ENCODE data around the gene ZNF511. TPM values are rescaled to one million over a fixed set of nuclear protein-coding genes. Genes with fewer than 3 reads are reported as not detected.

The ZNF511 gene
- total RNA-seq, 1 experiment from 2014 or later, result 49.0 TPM

DNA sequence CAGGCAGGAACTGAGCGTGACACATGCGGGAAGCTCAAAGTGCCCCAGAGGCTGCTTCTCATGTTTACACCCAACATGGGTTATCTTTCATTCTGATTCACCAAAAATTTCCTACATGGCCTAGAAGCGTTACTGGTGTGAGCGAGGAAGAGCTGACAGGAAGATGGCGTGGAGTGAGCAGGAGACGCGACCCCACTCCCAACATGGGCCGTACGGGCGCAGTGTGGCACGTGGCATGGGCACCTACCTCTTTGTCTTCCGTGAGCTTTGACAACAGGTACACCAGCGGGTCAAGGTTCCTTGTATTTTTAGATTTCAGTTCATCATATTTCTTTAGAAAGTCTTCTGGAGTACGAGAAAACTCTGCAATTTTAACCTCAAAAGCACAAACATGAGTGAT lies 9.0 kb upstream of the ZNF511 start:
- Histone ChIP-seq H3K9me3 (ENCODE audit: control insufficient read depth in 1 of 2, insufficient read depth in 1 of 2, low read depth in 1 of 2, low read length in 2 of 2) (no peaks in the 10 kb centered on the region), H3K4me3 (replicated peaks in 1 of 2; ENCODE audit: low read depth in 1 of 2, low read length in 2 of 2) (no peak overlapping the region), H3K27me3 (ENCODE audit: insufficient read depth, low read length) (no peaks in the 10 kb centered on the region), H3K36me3 (ENCODE audit: control insufficient read depth in 1 of 2, insufficient read depth in 2 of 2, low read length in 2 of 2) (peaks cover 0 to 4% of the 10 kb centered on the region in 2 experiments; a peak in 3 of 4 replicates), H3K9ac (ENCODE audit: low read length) (no peak overlapping the region), H4K20me1 (ENCODE audit: insufficient read depth) (no peaks in the 10 kb centered on the region), H3K27ac (ENCODE audit: low read depth, low read length) (no peak overlapping the region), H3K79me2 (ENCODE audit: insufficient read depth, low read length) (peaks cover 20% of the 10 kb centered on the region), H3K4me2 (ENCODE audit: low read length) (no peak overlapping the region), H3K4me1 (ENCODE audit: control insufficient read depth in 1 of 2, insufficient read depth in 2 of 2, low read length in 2 of 2) (no peaks in the 10 kb centered on the region), H3K9me2 (ENCODE audit: insufficient read depth) (no peaks in the 10 kb centered on the region), H2AFZ (ENCODE audit: low read depth, low read length, poor library complexity, severe bottlenecking) (no peak overlapping the region)
- ChIA-PET POLR2A (no interaction called here), CTCF (no interaction called here), RAD21 (ENCODE audit: low non-redundant PET in 1 of 2, low total read pairs in 2 of 2, uncharacterized antibody in 2 of 2, unreplicated experiment in 2 of 2) (no interaction called here)
- no TSS peak for BruUV-seq (replicated peaks)
- DNase-seq (ENCODE audit: low read depth, low spot score) (no peak), ATAC-seq (no peak)
- intact Hi-C loops (cut with micrococcal nuclease), result no loop called here
- TF ChIP-seq EZH2 (IDR thresholded peaks at IDR 0.05) (no peak), POLR2A (IDR thresholded peaks at IDR 0.05; ENCODE audit: borderline replicate concordance, extremely low read depth, insufficient read depth, insufficient read length) (no peak), ELF1 (IDR thresholded peaks at IDR 0.05; ENCODE audit: borderline replicate concordance, low read depth) (no peak), YY1 (IDR thresholded peaks at IDR 0.05; ENCODE audit: extremely low read depth, insufficient replicate concordance, low read depth, low read length) (no peak), ZFX (IDR thresholded peaks at IDR 0.05) (no peak), POLR2AphosphoS5 (IDR thresholded peaks at IDR 0.05; ENCODE audit: low read depth, low read length) (no peak)

DNA sequence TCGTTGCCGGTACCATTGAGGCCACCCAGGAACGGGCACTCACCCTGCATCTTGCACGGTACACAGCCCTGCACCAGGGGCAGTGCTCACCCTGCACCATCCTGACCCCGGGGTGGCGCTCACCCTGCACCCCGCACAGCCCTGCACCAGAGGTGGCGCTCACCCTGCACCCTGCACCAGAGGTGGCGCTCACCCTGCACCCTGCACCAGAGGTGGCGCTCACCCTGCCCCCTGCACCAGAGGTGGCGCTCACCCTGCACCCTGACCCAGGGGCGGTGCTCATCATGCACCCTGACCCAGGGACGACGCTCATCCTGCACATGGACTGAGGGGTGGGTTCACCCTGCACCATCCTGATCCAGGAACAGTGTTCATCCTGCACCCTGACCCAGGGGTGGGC lies 6.5 kb upstream of the ZNF511 start:
- Histone ChIP-seq H3K4me2 (ENCODE audit: low read length) (no peak overlapping the region), H2AFZ (ENCODE audit: low read depth, low read length, poor library complexity, severe bottlenecking) (no peak overlapping the region), H3K4me1 (ENCODE audit: control insufficient read depth in 1 of 2, insufficient read depth in 2 of 2, low read length in 2 of 2) (peaks cover 2 to 3% of the 10 kb centered on the region in 2 experiments; a peak in 2 of 4 replicates), H3K4me3 (replicated peaks in 1 of 2; ENCODE audit: low read depth in 1 of 2, low read length in 2 of 2) (no peak overlapping the region), H3K9me2 (ENCODE audit: insufficient read depth) (no peaks in the 10 kb centered on the region), H3K27ac (ENCODE audit: low read depth, low read length) (no peak overlapping the region), H4K20me1 (ENCODE audit: insufficient read depth) (no peaks in the 10 kb centered on the region), H3K79me2 (ENCODE audit: insufficient read depth, low read length) (peaks cover 38% of the 10 kb centered on the region), H3K9ac (ENCODE audit: low read length) (no peak overlapping the region), H3K36me3 (ENCODE audit: control insufficient read depth in 1 of 2, insufficient read depth in 2 of 2, low read length in 2 of 2) (peaks cover 0 to 4% of the 10 kb centered on the region in 2 experiments; a peak in 2 of 4 replicates), H3K27me3 (ENCODE audit: insufficient read depth, low read length) (no peaks in the 10 kb centered on the region), H3K9me3 (ENCODE audit: control insufficient read depth in 1 of 2, insufficient read depth in 1 of 2, low read depth in 1 of 2, low read length in 2 of 2) (no peaks in the 10 kb centered on the region)
- POLR2A ChIA-PET, result no interaction called here
- no peak for ATAC-seq
- no TSS peak for BruUV-seq (replicated peaks)
- TF ChIP-seq CBX3 (IDR thresholded peaks at IDR 0.05; ENCODE audit: low read depth) (no peak), EZH2phosphoT487 (IDR thresholded peaks at IDR 0.05; ENCODE audit: borderline replicate concordance) (no peak), JUND (IDR thresholded peaks at IDR 0.05) (no peak), RAD21 (IDR thresholded peaks at IDR 0.05; ENCODE audit: low read depth) (no peak), CEBPB (IDR thresholded peaks at IDR 0.05; ENCODE audit: low read depth) (no peak), TCF7L2 (IDR thresholded peaks at IDR 0.05; ENCODE audit: borderline replicate concordance, extremely low read depth, insufficient read depth, insufficient read length) (no peak), EZH2 (IDR thresholded peaks at IDR 0.05) (no peak), SP1 (IDR thresholded peaks at IDR 0.05; ENCODE audit: low read depth) (no peak), ELF1 (IDR thresholded peaks at IDR 0.05; ENCODE audit: borderline replicate concordance, low read depth) (no peak), EGR1 (IDR thresholded peaks at IDR 0.05; ENCODE audit: low read depth) (no peak), POLR2A (IDR thresholded peaks at IDR 0.05; ENCODE audit: borderline replicate concordance, extremely low read depth, insufficient read depth, insufficient read length) (no peak)
- RAD21 ChIA-PET (ENCODE audit: low non-redundant PET in 1 of 2, low total read pairs in 2 of 2, uncharacterized antibody in 2 of 2, unreplicated experiment in 2 of 2), result no interaction called here
- DNase-seq (ENCODE audit: low read depth, low spot score), result no peak
- intact Hi-C loops (cut with micrococcal nuclease), result no loop called here
- CTCF ChIA-PET, result no interaction called here

Measured in HCT116 (cell line).